ENCODE results near the gene TRAPPC2L. TPM values are rescaled to one million over a fixed set of nuclear protein-coding genes. Genes with fewer than 3 reads are reported as not detected.

TRAPPC2L gene
- total RNA-seq, 4 donors from 2014 or later = 30.9 to 49.4 (median 35.4) TPM

- no peak for TF ChIP-seq CTCF (IDR thresholded peaks at IDR 0.05; ENCODE audit: low read depth)
Measured at GRCh38 chr16:88893127-88893968, 36.4 kb downstream of the TRAPPC2L start.

GRCh38 chr16:88894681-88895300 is 37.9 kb downstream of the TRAPPC2L start:
- no peak for TF ChIP-seq CTCF (IDR thresholded peaks at IDR 0.05; ENCODE audit: low read depth)

GRCh38 chr16:88895335-88895734 is 38.4 kb downstream of the TRAPPC2L start:
- no peak for TF ChIP-seq CTCF (IDR thresholded peaks at IDR 0.05; ENCODE audit: low read depth)

GRCh38 chr16:88896238-88897070 is 39.5 kb downstream of the TRAPPC2L start:
- no peak for TF ChIP-seq CTCF (IDR thresholded peaks at IDR 0.05; ENCODE audit: low read depth)

GRCh38 chr16:88897696-88898425 is 40.9 kb downstream of the TRAPPC2L start:
- TF ChIP-seq CTCF (IDR thresholded peaks at IDR 0.05; ENCODE audit: low read depth) = no peak

- TF ChIP-seq CTCF (IDR thresholded peaks at IDR 0.05; ENCODE audit: low read depth) = no peak
Measured at GRCh38 chr16:88899901-88900661, 43.2 kb downstream of the TRAPPC2L start.

Data from subcutaneous adipose tissue (tissue), 4 donors.